GM19438 (cell line): ENCODE data around the gene ATP2A2.

Experiments
- ATAC-seq: cut with Tn5 transposase; IDR thresholded peaks from one replicate; pipeline ENCODE4 v1.9.1; 2021; ENCODE audit warnings: low read depth; ENCODE audit not compliant: unreplicated experiment

ATP2A2 gene

GRCh38 chr12:110287986-110288385, 6.9 kb downstream of the ATP2A2 start:
- no peak for ATAC-seq

- no peak for ATAC-seq
These were observed 8.1 kb downstream of the ATP2A2 start for GRCh38 chr12:110289044-110289710.

- no peak for ATAC-seq
These were observed 8.6 kb downstream of the ATP2A2 start for GRCh38 chr12:110289711-110290078.

GRCh38 chr12:110301065-110301806, 20.2 kb downstream of the ATP2A2 start:
- no peak for ATAC-seq

GRCh38 chr12:110304061-110304551, 23.1 kb downstream of the ATP2A2 start:
- no peak for ATAC-seq

- no peak for ATAC-seq
These were observed 26.3 kb downstream of the ATP2A2 start for GRCh38 chr12:110307372-110307771.

GRCh38 chr12:110310763-110311162, 29.7 kb downstream of the ATP2A2 start:
- no peak for ATAC-seq

GRCh38 chr12:110311903-110312302, 30.9 kb downstream of the ATP2A2 start:
- ATAC-seq, result no peak

GRCh38 chr12:110312581-110313360, 31.7 kb downstream of the ATP2A2 start:
- ATAC-seq, result no peak

- ATAC-seq, result no peak
These were observed 33.3 kb downstream of the ATP2A2 start for GRCh38 chr12:110314308-110314707.

- ATAC-seq, result no peak
These were observed 35.8 kb downstream of the ATP2A2 start for GRCh38 chr12:110316861-110317260.

GRCh38 chr12:110317911-110318310, 36.9 kb downstream of the ATP2A2 start:
- ATAC-seq, result no peak

- no peak for ATAC-seq
These were observed 39.5 kb downstream of the ATP2A2 start for GRCh38 chr12:110320550-110320949.

- ATAC-seq, result no peak
These were observed 48.7 kb downstream of the ATP2A2 start for GRCh38 chr12:110329710-110330109.

- no peak for ATAC-seq
These were observed 49.1 kb downstream of the ATP2A2 start for GRCh38 chr12:110330124-110330523.

GRCh38 chr12:110330544-110330943, 49.5 kb downstream of the ATP2A2 start:
- no peak for ATAC-seq

- no peak for ATAC-seq
These were observed 52.2 kb downstream of the ATP2A2 start for GRCh38 chr12:110333201-110333600.

- no peak for ATAC-seq
These were observed 54.5 kb downstream of the ATP2A2 start for GRCh38 chr12:110335481-110336045.

- ATAC-seq, result no peak
These were observed 57.1 kb downstream of the ATP2A2 start for GRCh38 chr12:110337912-110338710.

- no peak for ATAC-seq
These were observed 57.7 kb downstream of the ATP2A2 start for GRCh38 chr12:110338754-110339153.
